ENCODE measurements around the gene BLM. TPM values are rescaled to one million over a fixed set of nuclear protein-coding genes. Genes with fewer than 3 reads are reported as not detected.
"Not testable (repeated sequence)": the region's sequence is repeated elsewhere in the genome, so short reads cannot be mapped to it uniquely, and the experiment has no call there.

BLM gene
- 10.3 TPM for polyA plus RNA-seq (2012; ENCODE audit: insufficient read depth, insufficient read length, low read depth)

DNA sequence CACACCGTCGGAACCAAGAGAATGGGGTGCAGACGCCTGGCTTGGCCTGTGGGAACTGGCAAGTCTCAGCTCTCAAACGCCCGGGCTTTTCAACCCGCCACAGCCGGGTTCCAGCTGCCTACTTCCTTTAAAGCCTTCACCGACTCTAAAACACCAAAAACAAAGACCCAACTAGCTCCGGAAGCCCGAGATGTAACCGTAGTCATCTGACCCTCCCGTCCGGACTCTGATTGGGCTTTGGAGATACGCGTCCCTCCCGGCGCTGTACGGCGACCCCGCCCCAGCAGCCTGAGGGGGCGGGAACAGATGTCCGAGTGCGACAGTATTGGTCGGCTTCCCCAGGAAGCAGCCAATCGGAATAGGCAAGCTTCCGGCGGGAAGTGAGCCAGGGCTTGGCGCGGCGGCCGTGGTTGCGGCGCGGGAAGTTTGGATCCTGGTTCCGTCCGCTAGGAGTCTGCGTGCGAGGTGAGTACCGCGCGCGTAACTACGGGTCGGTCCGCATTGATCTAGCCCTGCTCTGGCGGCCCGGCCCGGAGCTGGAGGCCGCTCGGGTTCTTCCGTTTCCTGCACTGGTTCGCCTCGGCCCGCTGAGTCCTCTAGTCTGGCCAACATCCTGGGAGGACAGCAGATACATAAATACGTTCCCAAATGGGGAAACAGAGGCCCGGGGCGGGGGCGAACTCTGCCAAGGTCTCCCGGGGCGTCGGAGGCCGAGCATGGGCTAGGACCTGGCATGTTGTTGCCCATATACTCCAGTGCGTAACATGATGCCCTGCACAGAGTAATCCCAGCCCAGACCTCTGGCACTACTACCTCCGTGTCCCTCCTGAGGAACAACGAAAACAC lies at the start of gene BLM:
TSS of gene BLM (plus strand) at position 371 of the 846 bp plus-strand sequence. CDS start 30,047 bp downstream, outside the sequence.
- Histone ChIP-seq H3K4me3 (ENCODE audit: low read depth, low read length) (peak within 1 kb of the TSS; percentile 95), H3K36me3 (no peaks in the 10 kb centered on the region; the same call in 1 of the 2 replicates), H3K9me3 (no peaks in the 10 kb centered on the region), H3K27me3 (no peaks in the 10 kb centered on the region), H3K4me1 (no peaks in the 10 kb centered on the region)
- TF ChIP-seq, protein P1, sequence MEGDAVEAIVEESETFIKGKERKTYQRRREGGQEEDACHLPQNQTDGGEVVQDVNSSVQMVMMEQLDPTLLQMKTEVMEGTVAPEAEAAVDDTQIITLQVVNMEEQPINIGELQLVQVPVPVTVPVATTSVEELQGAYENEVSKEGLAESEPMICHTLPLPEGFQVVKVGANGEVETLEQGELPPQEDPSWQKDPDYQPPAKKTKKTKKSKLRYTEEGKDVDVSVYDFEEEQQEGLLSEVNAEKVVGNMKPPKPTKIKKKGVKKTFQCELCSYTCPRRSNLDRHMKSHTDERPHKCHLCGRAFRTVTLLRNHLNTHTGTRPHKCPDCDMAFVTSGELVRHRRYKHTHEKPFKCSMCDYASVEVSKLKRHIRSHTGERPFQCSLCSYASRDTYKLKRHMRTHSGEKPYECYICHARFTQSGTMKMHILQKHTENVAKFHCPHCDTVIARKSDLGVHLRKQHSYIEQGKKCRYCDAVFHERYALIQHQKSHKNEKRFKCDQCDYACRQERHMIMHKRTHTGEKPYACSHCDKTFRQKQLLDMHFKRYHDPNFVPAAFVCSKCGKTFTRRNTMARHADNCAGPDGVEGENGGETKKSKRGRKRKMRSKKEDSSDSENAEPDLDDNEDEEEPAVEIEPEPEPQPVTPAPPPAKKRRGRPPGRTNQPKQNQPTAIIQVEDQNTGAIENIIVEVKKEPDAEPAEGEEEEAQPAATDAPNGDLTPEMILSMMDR (IDR thresholded peaks at IDR 0.05; ENCODE audit: low read depth, low read length), result peak; percentile 19
- DNase-seq, result peak; percentile 96

DNA sequence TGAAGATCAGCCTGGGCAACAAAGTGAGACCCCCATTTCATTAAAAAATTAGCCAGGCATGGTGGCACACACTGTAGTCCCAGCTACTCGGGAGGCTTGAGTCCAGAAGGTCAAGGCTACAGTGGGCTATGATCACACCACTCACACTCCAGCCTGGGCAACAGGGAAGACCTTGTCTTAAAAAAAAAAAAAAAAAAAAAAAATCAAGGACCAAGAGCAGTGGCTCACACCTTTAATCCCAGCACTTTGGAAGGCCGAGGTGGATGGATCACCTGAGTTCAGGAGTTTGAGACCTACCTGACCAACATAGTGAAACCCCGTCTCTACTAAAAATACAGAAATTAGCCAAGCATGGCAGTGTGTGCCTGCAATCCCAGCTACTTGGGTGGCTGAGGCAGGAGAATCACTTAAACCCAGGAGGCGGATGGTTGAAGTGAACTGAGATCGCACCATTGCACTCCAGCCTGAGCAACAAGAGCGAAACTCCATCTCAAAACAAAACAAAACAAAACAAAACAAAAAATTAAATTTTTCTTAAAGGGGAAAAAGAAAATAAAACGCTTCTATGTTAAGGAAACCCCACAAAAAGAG lies 49.3 kb upstream of the BLM start:
- DNase-seq; H3K9me3 ChIP-seq; H3K36me3 ChIP-seq; H3K4me1 ChIP-seq; H3K27me3 ChIP-seq; H3K4me3 ChIP-seq (ENCODE audit: low read depth, low read length): not testable (repeated sequence)

DNA sequence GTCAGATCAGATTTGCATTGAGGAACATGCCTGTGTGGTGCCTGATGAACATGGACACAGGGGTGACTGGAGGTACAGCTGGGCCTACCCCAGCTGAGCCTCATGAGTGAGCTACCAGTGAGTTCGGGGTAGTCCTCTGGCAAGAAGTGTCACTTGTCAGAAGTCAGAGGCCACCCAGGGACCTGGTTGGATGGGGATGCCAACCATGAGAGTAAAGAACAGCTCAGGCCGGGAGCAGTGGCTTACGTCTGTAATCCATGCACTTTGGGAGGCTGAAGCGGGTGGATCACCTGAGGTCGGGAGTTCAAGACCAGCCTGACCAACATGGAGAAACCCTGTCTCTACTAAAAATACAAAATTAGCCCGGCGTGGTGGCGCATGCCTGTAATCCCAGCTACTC lies 46.5 kb upstream of the BLM start:
- H3K4me1 ChIP-seq; DNase-seq; H3K36me3 ChIP-seq; H3K27me3 ChIP-seq; H3K4me3 ChIP-seq (ENCODE audit: low read depth, low read length); H3K9me3 ChIP-seq: not testable (repeated sequence)

DNA sequence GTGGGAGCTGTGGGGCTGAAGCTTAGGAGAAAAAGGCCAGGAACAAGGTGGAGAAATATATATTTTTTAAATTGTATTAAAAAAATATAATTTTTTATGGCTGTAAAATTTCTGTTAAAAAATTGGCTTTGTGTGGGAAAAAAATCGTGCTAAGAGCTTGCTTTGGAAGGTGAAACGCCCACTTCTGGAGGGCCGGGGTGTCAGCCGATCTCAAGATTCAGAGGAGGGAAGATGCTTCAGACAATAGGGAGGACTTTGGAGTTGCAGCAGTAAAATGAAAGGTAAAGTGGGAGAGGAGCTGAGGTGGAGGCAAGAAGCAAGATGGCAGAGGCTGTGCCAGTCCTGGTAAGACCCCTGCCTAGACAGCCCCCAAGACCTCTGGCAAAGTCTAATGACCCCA lies 45.9 kb upstream of the BLM start:
- Histone ChIP-seq H3K9me3 (no peaks in the 10 kb centered on the region), H3K4me1 (no peaks in the 10 kb centered on the region), H3K4me3 (ENCODE audit: low read depth, low read length) (no peak overlapping the region), H3K27me3 (no peaks in the 10 kb centered on the region), H3K36me3 (no peaks in the 10 kb centered on the region)
- TF ChIP-seq, protein P1 (IDR thresholded peaks at IDR 0.05; ENCODE audit: low read depth, low read length), result no peak
- no peak for DNase-seq

DNA sequence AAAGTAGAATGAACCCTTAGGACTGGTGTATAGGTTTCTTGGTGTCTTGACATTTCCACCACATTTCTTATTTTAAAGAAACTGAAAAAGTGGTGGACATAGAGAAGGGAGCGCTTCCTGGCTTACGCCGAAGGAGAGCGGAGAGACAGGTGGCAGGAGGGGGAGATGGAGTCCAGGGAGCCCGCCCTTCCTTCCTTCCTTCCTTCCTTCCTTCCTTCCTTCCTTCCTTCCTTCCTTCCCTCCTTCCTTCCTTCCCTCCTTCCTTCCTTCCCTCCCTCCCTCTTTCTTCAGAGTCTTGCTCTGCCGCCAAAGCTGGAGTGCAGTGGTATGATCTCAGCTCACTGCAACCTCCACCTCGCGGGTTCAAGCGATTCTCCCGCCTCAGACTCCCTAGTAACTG lies 43.8 kb upstream of the BLM start:
- H3K4me3 ChIP-seq (ENCODE audit: low read depth, low read length), result not testable (repeated sequence)

DNA sequence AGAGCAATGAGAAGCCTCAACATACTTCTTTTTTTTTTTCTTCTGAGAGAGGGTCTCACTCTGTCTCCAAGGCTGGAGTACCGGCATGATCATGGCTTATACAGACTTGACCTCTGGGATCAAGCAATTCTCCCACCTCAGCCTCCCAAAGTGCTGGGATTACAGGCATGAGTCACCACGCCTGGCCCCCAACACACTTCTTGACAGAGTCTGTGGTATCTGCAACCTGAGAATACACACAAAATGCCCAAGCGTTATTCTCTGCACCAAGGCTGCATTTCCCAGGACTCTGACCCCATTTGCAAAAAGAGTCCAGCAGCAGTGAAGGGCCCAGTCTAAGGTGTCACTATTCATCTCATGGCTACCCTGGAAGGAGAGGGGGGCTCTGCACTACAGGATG lies 42.7 kb upstream of the BLM start:
- TF ChIP-seq, protein P1 (IDR thresholded peaks at IDR 0.05; ENCODE audit: low read depth, low read length), result no peak
- Histone ChIP-seq H3K4me3 (ENCODE audit: low read depth, low read length) (no peak overlapping the region), H3K4me1 (no peaks in the 10 kb centered on the region), H3K9me3 (no peaks in the 10 kb centered on the region), H3K27me3 (no peaks in the 10 kb centered on the region), H3K36me3 (no peaks in the 10 kb centered on the region)
- DNase-seq, result no peak

More for the DNA sequence above, 43.8 kb upstream of the BLM start:
- H3K27me3 ChIP-seq, H3K4me1 ChIP-seq, H3K9me3 ChIP-seq, H3K36me3 ChIP-seq, DNase-seq: not testable (repeated sequence)

DNA sequence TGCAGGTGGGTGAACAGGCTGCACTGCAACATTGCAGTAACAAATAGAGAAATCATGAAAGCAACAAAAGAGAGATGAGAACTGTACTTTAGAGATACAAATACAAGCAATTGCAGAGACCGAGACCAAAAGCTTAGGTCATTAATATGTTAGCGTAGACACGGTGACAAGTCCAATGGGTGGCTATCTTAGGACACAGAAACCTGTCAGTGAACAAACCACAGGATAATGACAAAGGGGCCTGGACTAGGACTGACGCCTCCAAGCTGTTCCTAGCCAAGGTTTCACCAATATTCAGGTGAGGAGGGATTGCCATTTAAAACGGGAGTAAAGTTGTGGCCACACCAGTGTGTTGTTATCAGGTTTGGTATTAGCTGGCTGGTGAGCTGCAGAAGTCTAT lies 41.7 kb upstream of the BLM start:
- no peaks in the 10 kb centered on the region for H3K27me3 ChIP-seq
- DNase-seq, result no peak
- H3K4me1 ChIP-seq, result no peaks in the 10 kb centered on the region
- TF ChIP-seq, protein P1 (IDR thresholded peaks at IDR 0.05; ENCODE audit: low read depth, low read length), result no peak
- no peaks in the 10 kb centered on the region for H3K9me3 ChIP-seq
- H3K36me3 ChIP-seq, result no peaks in the 10 kb centered on the region
- H3K4me3 ChIP-seq (ENCODE audit: low read depth, low read length), result no peak overlapping the region
